ENCODE results near the gene TBC1D2.
A peak's percentile ranks its signal among the peaks of the same experiment; 100 is the strongest.
"Not testable (repeated sequence)": the region's sequence is repeated elsewhere in the genome, so short reads cannot be mapped to it uniquely, and the experiment has no call there.

TBC1D2 gene

DNA sequence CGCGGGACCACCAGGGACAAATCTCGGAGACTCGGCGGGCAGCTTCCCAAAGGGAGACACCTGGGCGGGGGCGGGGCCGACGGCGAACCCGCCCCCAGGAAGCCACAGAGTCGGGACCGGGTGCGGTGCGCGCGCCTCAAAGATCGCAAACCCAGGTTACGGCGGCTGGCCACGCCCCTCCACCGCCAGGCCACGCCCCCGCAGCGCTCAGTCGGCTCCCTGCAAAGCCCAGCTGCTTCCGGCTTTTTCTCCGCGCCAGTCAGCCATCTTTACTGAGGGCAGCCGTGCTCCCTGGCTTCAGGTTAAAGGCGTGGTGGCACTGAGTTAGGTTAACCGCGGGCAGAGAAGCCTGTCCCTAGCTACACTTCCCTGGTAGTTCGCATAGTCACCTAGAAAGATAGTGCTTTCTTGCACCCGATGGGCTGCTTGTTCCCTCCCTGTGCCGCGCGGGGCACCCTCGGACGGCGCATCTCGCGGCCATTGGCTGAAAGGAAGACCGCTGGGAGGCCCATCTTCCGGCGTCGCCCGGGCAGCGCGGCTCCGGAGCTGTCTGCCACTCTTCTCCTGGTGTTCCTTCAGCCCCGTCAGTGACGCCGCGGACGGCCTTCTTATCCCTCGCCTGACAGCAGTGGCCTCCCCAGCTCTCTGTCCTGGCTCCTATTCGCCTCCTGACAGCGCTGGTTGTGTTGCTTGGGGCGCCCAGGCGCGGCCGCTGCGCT lies at the start of gene TBC1D2:
Gene TBC1D2 (minus strand): TSS at position 72 of the 719 bp plus-strand sequence. CDS start 108 bp downstream, outside the sequence.
- DNase-seq: peak; percentile 97

GRCh38 chr9:98304381-98304780 lies 48.9 kb upstream of the TBC1D2 start:
- DNase-seq: no peak

GRCh38 chr9:98303633-98304125 lies 48.2 kb upstream of the TBC1D2 start:
- DNase-seq: no peak

GRCh38 chr9:98302938-98303632 lies 47.6 kb upstream of the TBC1D2 start:
- DNase-seq: no peak

DNA sequence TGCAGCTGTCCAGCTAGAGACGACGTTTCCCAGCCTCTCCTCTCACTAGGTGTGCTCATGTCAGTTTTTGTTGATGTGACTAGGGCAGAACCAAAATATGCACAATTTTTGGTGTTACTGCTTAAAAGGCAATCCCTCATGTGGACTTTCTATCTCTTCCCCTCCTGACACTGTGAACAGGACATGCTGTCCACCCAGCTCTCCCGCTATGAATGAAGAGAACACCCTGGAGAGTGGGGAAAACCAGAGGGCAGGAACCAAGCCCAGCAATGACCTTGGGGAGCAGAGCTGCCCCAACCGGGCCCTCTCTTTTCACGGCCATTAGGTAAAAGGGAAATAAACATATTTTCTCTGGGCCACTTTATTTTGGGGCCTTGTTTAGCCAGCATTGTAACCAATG lies 46.7 kb upstream of the TBC1D2 start:
- no peak for DNase-seq

- DNase-seq: no peak
Measured at GRCh38 chr9:98300611-98301010, 45.2 kb upstream of the TBC1D2 start.

DNA sequence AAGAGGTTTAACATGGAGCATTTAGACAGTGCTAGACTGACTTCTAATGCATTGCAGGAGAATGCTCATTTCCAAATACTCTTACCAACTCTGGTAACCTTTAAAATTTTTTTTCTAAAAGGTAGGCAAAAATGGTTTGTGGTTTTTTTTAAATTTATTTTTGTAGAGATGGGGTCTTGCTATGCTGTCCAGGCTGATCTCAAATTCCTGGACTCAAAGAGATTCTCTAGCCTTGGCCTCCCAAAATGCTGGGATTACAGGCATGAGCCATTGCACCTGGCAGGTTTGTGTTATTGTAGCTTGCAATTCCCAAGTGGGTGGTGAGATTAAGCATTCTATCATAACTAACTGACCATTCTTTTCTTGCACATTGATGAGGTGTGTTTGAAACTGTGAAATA lies 43.0 kb upstream of the TBC1D2 start:
- DNase-seq: no peak

DNA sequence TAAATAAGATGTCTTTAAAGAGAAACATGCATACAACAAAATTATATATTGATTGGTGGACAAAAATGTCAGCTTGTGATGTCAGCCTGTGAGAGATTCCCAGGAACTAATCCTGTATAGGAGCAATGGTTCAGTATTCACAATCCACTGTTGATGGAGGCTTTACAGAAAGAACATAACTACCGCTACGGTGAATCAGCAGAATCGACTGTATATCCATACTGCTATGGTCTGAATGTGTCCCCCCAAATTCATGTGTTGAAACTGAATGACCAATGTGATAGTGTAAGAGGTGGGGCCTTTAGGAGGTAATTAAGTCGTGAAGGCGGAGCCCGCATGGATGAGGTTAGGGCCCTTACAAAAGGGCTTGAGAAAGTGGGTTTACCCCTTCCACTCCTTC lies 40.4 kb upstream of the TBC1D2 start:
- DNase-seq: no peak

GRCh38 chr9:98291820-98292219 lies 36.4 kb upstream of the TBC1D2 start:
- DNase-seq: no peak

DNA sequence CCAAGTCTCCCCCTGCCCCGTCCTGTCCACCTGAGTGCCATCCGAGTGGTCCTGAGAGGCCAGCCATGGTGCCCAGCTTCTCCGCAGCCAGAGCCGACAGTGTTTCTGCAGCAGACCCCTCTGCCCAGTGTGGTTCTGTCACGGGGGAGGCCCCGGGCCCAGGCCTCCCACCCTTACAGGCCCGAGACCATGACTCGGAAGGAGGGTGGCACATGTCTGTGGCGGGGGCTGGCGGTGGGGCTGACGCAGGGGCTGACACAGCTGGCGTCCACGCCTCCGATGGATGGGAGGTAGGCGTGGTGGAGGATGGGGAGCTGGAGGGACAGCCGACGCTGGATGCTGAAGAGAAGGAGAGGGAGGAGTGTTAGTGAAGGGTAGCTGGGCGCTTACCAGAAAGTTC lies 35.0 kb upstream of the TBC1D2 start:
- DNase-seq: no peak

GRCh38 chr9:98289614-98290201 lies 34.3 kb upstream of the TBC1D2 start:
- DNase-seq: no peak

GRCh38 chr9:98288881-98289280 lies 33.4 kb upstream of the TBC1D2 start:
- DNase-seq: no peak

- no peak for DNase-seq
Measured at GRCh38 chr9:98287384-98287783, 31.9 kb upstream of the TBC1D2 start.

DNA sequence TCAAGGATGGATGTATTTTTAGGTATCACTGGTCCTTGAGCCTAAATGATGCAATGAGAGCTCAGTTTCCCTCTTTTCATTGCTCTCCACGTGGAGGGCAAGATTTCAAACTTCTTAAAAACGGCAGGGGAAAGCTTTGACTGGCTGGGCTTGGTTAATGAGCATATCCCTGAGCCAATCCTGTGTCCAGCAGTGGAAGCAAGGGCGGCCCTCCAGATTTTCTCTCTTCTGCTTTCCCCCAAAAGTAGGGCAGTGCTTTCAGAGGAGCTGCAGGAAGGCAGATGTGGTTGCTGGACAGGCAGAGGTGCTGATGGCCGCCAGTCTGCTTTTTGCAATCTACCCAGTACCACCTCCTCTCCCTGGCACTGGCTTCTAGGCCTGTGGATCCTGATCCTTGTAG lies 30.0 kb upstream of the TBC1D2 start:
- no peak for DNase-seq

- DNase-seq: no peak
Measured at GRCh38 chr9:98284754-98285153, 29.3 kb upstream of the TBC1D2 start.

DNA sequence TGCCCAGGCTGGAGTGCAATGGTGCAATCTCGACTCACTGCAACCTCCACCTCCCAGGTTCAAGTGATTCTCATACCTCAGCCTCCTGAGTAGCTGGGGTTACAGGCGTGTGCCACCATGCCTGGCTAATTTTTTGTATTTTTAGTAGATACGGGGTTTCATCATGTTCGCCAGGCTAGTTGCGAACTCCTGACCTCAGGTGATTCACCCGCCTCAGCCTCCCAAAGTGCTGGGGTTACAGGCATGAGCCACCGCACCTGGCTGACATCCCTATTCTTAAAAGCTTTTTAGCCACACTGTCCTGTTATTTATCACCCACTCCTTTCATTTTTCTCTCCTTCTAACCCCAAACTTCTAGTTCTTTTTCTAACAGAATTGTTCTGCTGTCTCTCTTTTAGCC lies 27.7 kb upstream of the TBC1D2 start:
- DNase-seq: not testable (repeated sequence)

- no peak for DNase-seq
Measured at GRCh38 chr9:98281281-98281680, 25.8 kb upstream of the TBC1D2 start.

DNA sequence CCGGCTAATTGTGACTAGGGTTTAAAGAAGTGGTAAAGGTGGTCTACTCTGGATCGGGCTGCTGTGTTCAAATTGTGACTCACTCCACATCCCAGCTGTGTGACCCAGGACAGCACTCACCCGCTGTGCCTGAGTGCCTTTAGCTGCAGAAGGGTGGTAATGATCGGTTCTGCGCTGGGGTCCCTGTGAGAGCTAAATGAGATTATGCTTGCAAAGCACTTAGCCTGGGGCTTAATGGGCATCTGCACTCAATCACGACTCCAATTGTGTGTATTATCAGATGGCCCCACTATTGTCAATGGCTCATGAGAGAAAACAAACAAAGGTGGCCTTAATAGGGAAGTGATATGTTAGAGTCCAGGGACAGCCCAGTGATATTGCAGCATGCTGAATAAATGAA lies 25.1 kb upstream of the TBC1D2 start:
- no peak for DNase-seq

DNA sequence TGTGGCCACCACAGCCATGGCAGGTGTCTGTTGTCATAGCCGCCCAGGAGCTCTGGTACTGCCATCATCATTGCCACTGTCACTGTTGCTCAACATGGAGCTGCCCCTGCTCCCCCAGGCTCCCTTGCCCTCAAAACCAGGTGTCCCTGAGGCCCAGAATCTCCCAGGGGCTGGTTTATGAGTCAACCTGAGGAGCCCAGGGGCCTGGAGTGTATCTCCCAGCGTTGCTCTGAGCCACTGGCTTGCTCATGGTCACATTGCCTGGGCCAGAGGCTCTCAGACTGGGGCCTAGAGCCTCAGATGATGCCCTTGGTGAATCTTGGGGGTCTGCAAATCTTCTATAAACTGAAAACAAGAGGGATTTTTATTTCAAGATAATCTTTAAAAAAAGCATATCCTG lies 24.7 kb upstream of the TBC1D2 start:
- no peak for DNase-seq

DNA sequence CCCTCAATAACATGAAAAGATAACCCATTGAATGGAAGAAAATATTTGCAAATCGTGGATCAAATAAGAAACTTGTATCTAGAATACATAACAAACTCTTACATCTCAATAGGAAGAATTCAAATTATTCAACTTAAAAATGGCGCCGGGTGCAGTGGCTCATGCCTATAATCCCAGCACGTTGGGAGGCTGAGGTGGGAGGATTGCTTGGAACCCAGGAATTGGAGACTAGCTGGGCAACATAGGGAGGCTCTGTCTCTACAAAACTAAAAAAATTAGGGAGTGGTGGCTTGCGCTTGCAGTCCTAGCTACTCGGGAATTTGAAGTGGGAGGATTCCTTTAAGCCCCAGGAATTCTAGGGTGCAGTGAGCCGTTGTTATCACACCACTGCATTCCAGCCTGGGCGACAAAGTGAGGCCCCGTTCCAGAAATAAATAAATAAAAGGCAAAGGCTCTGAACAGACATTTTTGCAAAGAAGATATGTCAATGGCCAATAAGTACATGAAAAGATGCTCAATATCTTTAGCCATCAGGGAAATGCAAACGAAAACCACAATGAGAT lies 21.5 kb upstream of the TBC1D2 start:
- no peak for DNase-seq

DNA sequence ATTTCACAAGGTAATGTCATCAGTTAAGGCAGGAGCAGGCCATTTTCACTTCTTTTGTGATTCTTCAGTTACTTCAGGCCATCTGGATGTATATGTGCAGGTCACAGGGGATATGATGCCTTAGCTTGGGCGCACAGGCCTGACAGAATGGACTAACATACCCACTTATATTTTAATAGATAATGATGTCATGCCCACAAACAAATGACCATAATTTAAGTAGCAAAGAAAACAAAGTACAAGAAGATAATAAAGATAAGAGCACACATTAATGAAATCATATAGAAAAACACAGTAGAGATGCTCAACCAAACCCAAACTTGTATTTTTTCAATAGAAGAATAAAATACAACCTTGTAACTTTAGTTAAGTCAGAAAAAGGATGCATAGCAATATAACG lies 19.7 kb upstream of the TBC1D2 start:
- no peak for DNase-seq

- no peak for DNase-seq
Measured at GRCh38 chr9:98272083-98272482, 16.6 kb upstream of the TBC1D2 start.

DNA sequence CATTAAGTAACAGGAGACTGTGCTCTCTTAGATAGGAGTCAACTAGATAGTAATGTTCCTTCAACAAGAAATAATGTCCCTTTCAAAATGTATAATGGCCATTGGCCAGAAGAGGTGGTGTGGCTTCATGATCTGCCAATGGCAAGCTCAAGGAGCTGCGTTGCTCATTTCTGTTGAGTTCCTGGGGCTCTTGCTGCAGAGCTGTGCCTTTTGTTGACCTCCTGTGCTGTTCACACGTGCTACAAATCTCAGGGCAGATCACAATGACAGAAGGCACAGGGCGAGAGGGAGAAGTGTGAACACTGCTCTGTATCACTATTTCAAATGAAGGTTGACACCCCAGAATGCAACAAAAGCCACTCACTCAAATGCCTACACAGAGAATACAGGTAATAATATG lies 16.0 kb upstream of the TBC1D2 start:
- DNase-seq: no peak

DNA sequence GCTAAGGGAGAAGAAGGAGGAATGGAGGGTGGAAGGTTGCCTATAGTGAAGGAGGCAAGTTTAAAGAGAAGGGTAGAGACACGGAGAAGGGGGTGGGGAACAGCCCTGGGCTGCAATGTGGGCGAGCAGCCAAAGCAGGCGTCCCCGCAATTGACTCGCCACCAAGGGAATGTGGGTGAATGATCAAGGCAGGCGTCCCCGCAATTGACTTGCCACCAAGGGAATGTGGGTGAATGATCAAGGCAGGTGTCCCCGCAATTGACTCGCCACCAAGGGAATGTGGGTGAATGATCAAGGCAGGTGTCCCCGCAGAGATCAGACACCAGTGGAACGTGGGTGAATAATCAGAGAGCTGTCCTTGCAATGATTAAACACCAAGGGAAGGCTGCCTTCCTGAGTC lies 14.8 kb upstream of the TBC1D2 start:
- DNase-seq: not testable (repeated sequence)
